Measurements from ENCODE around the gene IL5. TPM values are rescaled to one million over a fixed set of nuclear protein-coding genes. Genes with fewer than 3 reads are reported as not detected.

Gene IL5
- 0.28 TPM in 1 of 2 replicates, not detected in the other for total RNA-seq

GRCh38 chr5:132543472-132544201 lies at the start of gene IL5:
TSS of gene IL5 (minus strand) at chr5:132543522. CDS start at chr5:132543478, 44 bp downstream.

DNA sequence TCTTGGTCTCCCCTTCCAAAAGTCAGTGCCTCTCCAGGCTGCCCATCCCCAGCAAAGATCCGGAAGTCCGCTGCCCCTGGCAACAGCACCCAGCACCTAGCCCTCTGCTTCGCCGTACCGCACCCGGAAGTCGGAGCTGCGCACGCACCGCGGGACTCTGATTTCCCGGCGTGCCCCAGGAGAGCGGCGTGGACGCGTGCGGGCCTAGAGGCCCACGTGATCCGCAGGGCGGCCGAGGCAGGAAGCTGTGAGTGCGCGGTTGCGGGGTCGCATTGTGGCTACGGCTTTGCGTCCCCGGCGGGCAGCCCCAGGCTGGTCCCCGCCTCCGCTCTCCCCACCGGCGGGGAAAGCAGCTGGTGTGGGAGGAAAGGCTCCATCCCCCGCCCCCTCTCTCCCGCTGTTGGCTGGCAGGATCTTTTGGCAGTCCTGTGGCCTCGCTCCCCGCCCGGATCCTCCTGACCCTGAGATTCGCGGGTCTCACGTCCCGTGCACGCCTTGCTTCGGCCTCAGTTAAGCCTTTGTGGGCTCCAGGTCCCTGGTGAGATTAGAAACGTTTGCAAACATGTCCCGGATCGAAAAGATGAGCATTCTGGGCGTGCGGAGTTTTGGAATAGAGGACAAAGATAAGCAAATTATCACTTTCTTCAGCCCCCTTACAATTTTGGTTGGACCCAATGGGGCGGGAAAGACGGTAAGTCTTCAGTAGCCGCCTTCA lies 13.6 kb upstream of the IL5 start, which contains the start of gene RAD50:
TSS of gene RAD50 (plus strand) at position 215 of the 715 bp plus-strand sequence. CDS start at position 563, 348 bp downstream.

Other genes with a start within 250 kb of the IL5 start
- 1.2 and 2.3 TPM in 2 replicates for gene SLC22A4, start 249.1 kb downstream of the IL5 start, total RNA-seq
- 5.4 and 6.2 TPM in 2 replicates for gene SLC22A5, start 173.8 kb downstream of the IL5 start, total RNA-seq
- 17.8 and 19.2 TPM in 2 replicates for gene IRF1, start 52.7 kb downstream of the IL5 start, total RNA-seq
- 21.1 and 22.3 TPM in 2 replicates for gene RAD50, start 13.5 kb upstream of the IL5 start, total RNA-seq
- not detected in 2 replicates for gene IL13, start 114.7 kb upstream of the IL5 start, total RNA-seq
- not detected in 2 replicates for gene IL4, start 130.5 kb upstream of the IL5 start, total RNA-seq
- gene KIF3A, start 194.0 kb upstream of the IL5 start, total RNA-seq: 11.6 and 11.9 TPM in 2 replicates
- not detected in 2 replicates for gene CCNI2, start 203.9 kb upstream of the IL5 start, total RNA-seq
- 51.8 and 52.1 TPM in 2 replicates for gene SEPTIN8, start 233.7 kb upstream of the IL5 start, total RNA-seq